ENCODE data around the gene RAPGEF4.

Gene RAPGEF4

GRCh38 chr2:172777431-172777830, 41.8 kb downstream of the RAPGEF4 start:
- Histone ChIP-seq H3K4me1 (ENCODE audit: control insufficient read depth, insufficient read depth, low read length) (no peaks in the 10 kb centered on the region), H3K4me3 (ENCODE audit: low read depth, low read length) (no peak overlapping the region), H3K36me3 (ENCODE audit: control insufficient read depth in 2 of 2, insufficient read depth in 1 of 2, low read length in 2 of 2) (no peaks in the 10 kb centered on the region), H3K9me3 (ENCODE audit: control insufficient read depth, insufficient read depth, low read depth, low read length) (no peaks in the 10 kb centered on the region), H3K27ac (ENCODE audit: extremely low read depth, low read depth, low read length) (no peak overlapping the region)
- ChIA-PET POLR2A (no interaction called here), CTCF (interaction anchor here (0.9 kb wide), 1 partner anchor 30 kb away, joined by 5 read pairs; no protein-coding TSS in a partner anchor)
- no peak for TF ChIP-seq ZNF416 (tag by site-specific recombination; IDR thresholded peaks at IDR 0.05)
- TF ChIP-seq WT1 (tag by site-specific recombination; IDR thresholded peaks at IDR 0.05): no peak
- TF ChIP-seq ZNF530 (tag by site-specific recombination; IDR thresholded peaks at IDR 0.05; ENCODE audit: low read depth): no peak
- no peak for TF ChIP-seq BCL11B (tag by site-specific recombination; IDR thresholded peaks at IDR 0.05; ENCODE audit: low read depth)
- no peak for TF ChIP-seq ZNF571 (tag by site-specific recombination; IDR thresholded peaks at IDR 0.05)
- TF ChIP-seq KLF16 (tag by site-specific recombination; IDR thresholded peaks at IDR 0.05): no peak
- no peak for TF ChIP-seq CTCF (tag by site-specific recombination; IDR thresholded peaks at IDR 0.05)
- no peak for TF ChIP-seq ZNF777 (tag by site-specific recombination; IDR thresholded peaks at IDR 0.05; ENCODE audit: borderline replicate concordance)
- TF ChIP-seq TCF7L2 (IDR thresholded peaks at IDR 0.05; ENCODE audit: borderline replicate concordance, low read depth, low read length): no peak
- no peak for TF ChIP-seq SCRT1 (tag by site-specific recombination; IDR thresholded peaks at IDR 0.05; ENCODE audit: borderline replicate concordance)
- no peak for TF ChIP-seq YY1 (tag by site-specific recombination; IDR thresholded peaks at IDR 0.05)
- no peak for TF ChIP-seq ZNF2 (tag by site-specific recombination; IDR thresholded peaks at IDR 0.05)
- no peak for TF ChIP-seq ZNF350 (tag by site-specific recombination; IDR thresholded peaks at IDR 0.05)
- TF ChIP-seq ZNF510 (tag by site-specific recombination; IDR thresholded peaks at IDR 0.05; ENCODE audit: insufficient replicate concordance): no peak
- TF ChIP-seq ZNF157 (tag by site-specific recombination; IDR thresholded peaks at IDR 0.05): no peak
- TF ChIP-seq ZNF37A (tag by site-specific recombination; IDR thresholded peaks at IDR 0.05): no peak
- no peak for TF ChIP-seq KLF7 (tag by site-specific recombination; IDR thresholded peaks at IDR 0.05; ENCODE audit: borderline replicate concordance)
- no peak for TF ChIP-seq ZNF121 (tag by site-specific recombination; IDR thresholded peaks at IDR 0.05)
- TF ChIP-seq ZNF707 (tag by site-specific recombination; IDR thresholded peaks at IDR 0.05): no peak
- TF ChIP-seq ZNF785 (tag by site-specific recombination; IDR thresholded peaks at IDR 0.05): no peak

- peaks cover 3% of the 10 kb centered on the region; the same call in 1 of the 2 replicates for H3K4me1 ChIP-seq (ENCODE audit: control insufficient read depth, insufficient read depth, low read length)
- H3K36me3 ChIP-seq (ENCODE audit: control insufficient read depth in 2 of 2, insufficient read depth in 1 of 2, low read length in 2 of 2): no peaks in the 10 kb centered on the region
- TF ChIP-seq TCF7L2 (IDR thresholded peaks at IDR 0.05; ENCODE audit: borderline replicate concordance, low read depth, low read length) (no peak), ZBTB8A (tag by site-specific recombination; IDR thresholded peaks at IDR 0.05) (no peak), KLF10 (tag by site-specific recombination; IDR thresholded peaks at IDR 0.05) (no peak), ZIC2 (tag by site-specific recombination; IDR thresholded peaks at IDR 0.05) (no peak), ZBTB7A (tag by site-specific recombination; IDR thresholded peaks at IDR 0.05; ENCODE audit: low read depth) (no peak), BCL6B (tag by site-specific recombination; IDR thresholded peaks at IDR 0.05) (no peak), ZNF133 (tag by site-specific recombination; IDR thresholded peaks at IDR 0.05) (no peak), GLI2 (tag by site-specific recombination; IDR thresholded peaks at IDR 0.05; ENCODE audit: borderline replicate concordance, low read depth) (no peak), KLF16 (tag by site-specific recombination; IDR thresholded peaks at IDR 0.05) (no peak), ZNF311 (tag by site-specific recombination; IDR thresholded peaks at IDR 0.05; ENCODE audit: borderline replicate concordance) (no peak), ZNF350 (tag by site-specific recombination; IDR thresholded peaks at IDR 0.05) (no peak), CTCF (tag by site-specific recombination; IDR thresholded peaks at IDR 0.05) (no peak), ZNF324 (tag by site-specific recombination; IDR thresholded peaks at IDR 0.05) (no peak)
- ChIA-PET POLR2A (no interaction called here), CTCF (no interaction called here)
- H3K27ac ChIP-seq (ENCODE audit: extremely low read depth, low read depth, low read length): no peak overlapping the region
- H3K4me3 ChIP-seq (ENCODE audit: low read depth, low read length): no peak overlapping the region
- H3K9me3 ChIP-seq (ENCODE audit: control insufficient read depth, insufficient read depth, low read depth, low read length): no peaks in the 10 kb centered on the region
These were observed 47.0 kb downstream of the RAPGEF4 start for GRCh38 chr2:172782506-172783164.
